GM23338 (cell line): ENCODE measurements around the gene CFAP299. TPM values are rescaled to one million over a fixed set of nuclear protein-coding genes. Genes with fewer than 3 reads are reported as not detected.

Experiments
- ATAC-seq: fragments of 200-7000 bp; cut with Tn5 transposase; 3 replicates; pipeline ENCODE4 v1.9.1; 2020
- DNase-seq: peaks from one replicate; pipeline ENCODE4 v3.0.0-alpha.2; 2015; ENCODE audit warnings: low spot score
- H2AFZ ChIP-seq: fragments of 200-600 bp; sonication (generic); 2 replicates; pipeline ENCODE4 v1.8.0; 2016; ENCODE audit warnings: antibody characterized with exemption, mild to moderate bottlenecking, moderate library complexity
- H3F3A ChIP-seq: fragments of 200-600 bp; sonication (generic); replicated peaks from 2 replicates; pipeline ENCODE4 v1.8.0; 2017; ENCODE audit warnings: antibody characterized with exemption, mixed run types, low read depth
- H3K27ac ChIP-seq: fragments of 200-600 bp; sonication (generic); 2 replicates; pipeline ENCODE4 v1.6.1; 2016; ENCODE audit warnings: low read depth
- H3K27me3 ChIP-seq: fragments of 200-600 bp; sonication (generic); 2 replicates; pipeline ENCODE4 v1.8.0; 2016; ENCODE audit warnings: mild to moderate bottlenecking, mixed run types, moderate library complexity; ENCODE audit not compliant: insufficient read depth
- H3K36me3 ChIP-seq: fragments of 200-600 bp; sonication (generic); 2 replicates; pipeline ENCODE4 v1.8.0; 2016; ENCODE audit warnings: mild to moderate bottlenecking; ENCODE audit not compliant: insufficient read depth
- H3K4me1 ChIP-seq: fragments of 200-600 bp; sonication (generic); 2 replicates; pipeline ENCODE4 v1.8.0; 2016; ENCODE audit warnings: mild to moderate bottlenecking, moderate library complexity; ENCODE audit not compliant: insufficient read depth
- H3K4me2 ChIP-seq: fragments of 200-600 bp; sonication (generic); 2 replicates; pipeline ENCODE4 v1.7.1; 2017; ENCODE audit warnings: mixed run types
- H3K4me3 ChIP-seq: fragments of 200-600 bp; sonication (generic); 2 replicates; pipeline ENCODE4 v1.6.1; 2016; ENCODE audit warnings: mixed run types
- H3K79me2 ChIP-seq: fragments of 200-600 bp; sonication (generic); replicated peaks from 2 replicates; pipeline ENCODE4 v1.8.0; 2017; ENCODE audit warnings: mild to moderate bottlenecking; ENCODE audit not compliant: insufficient read depth
- H3K9me2 ChIP-seq: fragments of 200-600 bp; sonication (generic); 2 replicates; pipeline ENCODE4 v1.8.0; 2017; ENCODE audit not compliant: insufficient read depth
- H4K20me1 ChIP-seq: fragments of 200-600 bp; sonication (generic); replicated peaks from 2 replicates; pipeline ENCODE4 v1.8.0; 2017; ENCODE audit warnings: mild to moderate bottlenecking; ENCODE audit not compliant: insufficient read depth
- H3K27ac Mint-ChIP-seq: 2 replicates; pipeline ENCODE4 v1.8.0; 2020; ENCODE audit warnings: inconsistent platforms, mild to moderate bottlenecking, moderate library complexity, mixed read lengths
- H3K27me3 Mint-ChIP-seq: 3 replicates; pipeline ENCODE4 v1.8.0; 2022; ENCODE audit warnings: low read depth, mild to moderate bottlenecking, moderate library complexity, mixed read lengths, inconsistent platforms; ENCODE audit not compliant: insufficient read depth, poor library complexity
- H3K36me3 Mint-ChIP-seq: 3 replicates; pipeline ENCODE4 v1.8.0; 2021; ENCODE audit warnings: low read depth, mild to moderate bottlenecking, inconsistent platforms, moderate library complexity, mixed read lengths
- H3K4me1 Mint-ChIP-seq: 3 replicates; pipeline ENCODE4 v1.8.0; 2020; ENCODE audit warnings: mild to moderate bottlenecking, inconsistent platforms, mixed read lengths
- H3K4me3 Mint-ChIP-seq: 3 replicates; pipeline ENCODE4 v1.8.0; 2021; ENCODE audit warnings: moderate library complexity, mild to moderate bottlenecking, inconsistent platforms, mixed read lengths
- H3K9me3 Mint-ChIP-seq: 3 replicates; pipeline ENCODE4 v1.8.0; 2020; ENCODE audit warnings: moderate library complexity, mild to moderate bottlenecking, inconsistent platforms, mixed read lengths
- ETS1 ChIP-seq: IDR thresholded peaks from 2 replicates; pipeline ENCODE4 v1.6.1; 2016; ENCODE audit warnings: antibody characterized with exemption
- NANOG ChIP-seq: IDR thresholded peaks from 2 replicates; pipeline ENCODE4 v1.6.1; 2016; ENCODE audit warnings: antibody characterized with exemption, borderline replicate concordance
- ZNF114 ChIP-seq: fragments of 250-450 bp; sonication (Bioruptor Pico); IDR thresholded peaks from 2 replicates; pipeline ENCODE4 v1.5.0; 2020; ENCODE audit warnings: mild to moderate bottlenecking, moderate library complexity
- ZNF462 ChIP-seq: fragments of 250-450 bp; sonication (Bioruptor Pico); IDR thresholded peaks from 2 replicates; pipeline ENCODE4 v1.5.0; 2020; ENCODE audit warnings: mild to moderate bottlenecking, moderate library complexity
- polyA plus RNA-seq: library from polyadenylated mRNA; unstranded; fragments of >200 nt; fragmentation: Nextera tagmentation; extraction: Ambion mirVana; gene quantifications from 2 replicates; pipeline ENCODE4 v1.2.1, GENCODE V29; 2016
- total RNA-seq: library from RNA; depleted of rRNA; stranded (reverse); fragments of >200 nt; shearing (Covaris generic); gene quantifications from 2 replicates; pipeline ENCODE4 v1.2.3, GENCODE V29; 2014

CFAP299 gene
- total and polyA plus RNA-seq, 2 experiments from 2014 or later: not detected

GRCh38 chr4:80307183-80307735 is 28.3 kb upstream of the CFAP299 start:
- no peak for TF ChIP-seq ZNF114 (CRISPR knock-in tag)
- TF ChIP-seq ZNF462 (CRISPR knock-in tag): no peak
- no peak for TF ChIP-seq NANOG
- TF ChIP-seq ETS1: no peak
- Histone ChIP-seq H3K4me1 (peaks cover 35% of the 10 kb centered on the region), H3K4me3 (no peak overlapping the region), H3K4me2 (peak overlapping the region; percentile 17; the same call in 1 of the 2 replicates), H3K27ac (no peak overlapping the region), H3K9me2 (no peaks in the 10 kb centered on the region), H2AFZ (no peak overlapping the region), H3K79me2 (no peaks in the 10 kb centered on the region), H3K27me3 (no peaks in the 10 kb centered on the region), H3F3A (no peaks in the 10 kb centered on the region), H3K36me3 (no peaks in the 10 kb centered on the region), H4K20me1 (no peaks in the 10 kb centered on the region)
- Mint-ChIP-seq H3K36me3 (0 out of 3 replicates have a peak, but pooled peaks cover 2% of the 10 kb centered on the region), H3K9me3 (peaks cover 8% of the 10 kb centered on the region), H3K27ac (no peak overlapping the region), H3K4me1 (peaks cover 41% of the 10 kb centered on the region), H3K4me3 (no peak overlapping the region), H3K27me3 (peaks cover 6% of the 10 kb centered on the region)
- DNase-seq (no peak), ATAC-seq (no peak)
